BE2C (cell line): ENCODE data around the gene DPH3.

Experiments
- DNase-seq: peaks from one replicate; pipeline ENCODE4 v3.0.0-alpha.2; 2020
- H3K27me3 ChIP-seq: fragments of 250-450 bp; sonication (Bioruptor Pico); 2 replicates; pipeline ENCODE4 v1.5.1; 2020; ENCODE audit warnings: mild to moderate bottlenecking
- H3K36me3 ChIP-seq: fragments of 250-450 bp; sonication (Bioruptor Pico); 2 replicates; pipeline ENCODE4 v1.5.1; 2020; ENCODE audit warnings: mild to moderate bottlenecking
- H3K4me1 ChIP-seq: fragments of 250-450 bp; sonication (Bioruptor Pico); 2 replicates; pipeline ENCODE4 v1.5.1; 2020
- H3K4me3 ChIP-seq: 2 replicates; pipeline ENCODE4 v1.5.1; 2011; ENCODE audit warnings: low read depth, low read length
- H3K9me3 ChIP-seq: fragments of 250-450 bp; sonication (Bioruptor Pico); 2 replicates; pipeline ENCODE4 v1.5.1; 2020
- TF ChIP-seq, protein P1 (sequence below): IDR thresholded peaks from 2 replicates; pipeline ENCODE4 v1.5.1; 2012; ENCODE audit warnings: mild to moderate bottlenecking, low read depth, low read length

Gene DPH3

GRCh38 chr3:16255326-16255725 is 9.4 kb downstream of the DPH3 start:
- no peaks in the 10 kb centered on the region for H3K9me3 ChIP-seq
- H3K4me1 ChIP-seq, result no peaks in the 10 kb centered on the region
- no peak for DNase-seq
- H3K36me3 ChIP-seq, result no peaks in the 10 kb centered on the region
- TF ChIP-seq, protein P1, sequence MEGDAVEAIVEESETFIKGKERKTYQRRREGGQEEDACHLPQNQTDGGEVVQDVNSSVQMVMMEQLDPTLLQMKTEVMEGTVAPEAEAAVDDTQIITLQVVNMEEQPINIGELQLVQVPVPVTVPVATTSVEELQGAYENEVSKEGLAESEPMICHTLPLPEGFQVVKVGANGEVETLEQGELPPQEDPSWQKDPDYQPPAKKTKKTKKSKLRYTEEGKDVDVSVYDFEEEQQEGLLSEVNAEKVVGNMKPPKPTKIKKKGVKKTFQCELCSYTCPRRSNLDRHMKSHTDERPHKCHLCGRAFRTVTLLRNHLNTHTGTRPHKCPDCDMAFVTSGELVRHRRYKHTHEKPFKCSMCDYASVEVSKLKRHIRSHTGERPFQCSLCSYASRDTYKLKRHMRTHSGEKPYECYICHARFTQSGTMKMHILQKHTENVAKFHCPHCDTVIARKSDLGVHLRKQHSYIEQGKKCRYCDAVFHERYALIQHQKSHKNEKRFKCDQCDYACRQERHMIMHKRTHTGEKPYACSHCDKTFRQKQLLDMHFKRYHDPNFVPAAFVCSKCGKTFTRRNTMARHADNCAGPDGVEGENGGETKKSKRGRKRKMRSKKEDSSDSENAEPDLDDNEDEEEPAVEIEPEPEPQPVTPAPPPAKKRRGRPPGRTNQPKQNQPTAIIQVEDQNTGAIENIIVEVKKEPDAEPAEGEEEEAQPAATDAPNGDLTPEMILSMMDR, result no peak
- H3K27me3 ChIP-seq, result no peaks in the 10 kb centered on the region
- no peak overlapping the region for H3K4me3 ChIP-seq

DNA sequence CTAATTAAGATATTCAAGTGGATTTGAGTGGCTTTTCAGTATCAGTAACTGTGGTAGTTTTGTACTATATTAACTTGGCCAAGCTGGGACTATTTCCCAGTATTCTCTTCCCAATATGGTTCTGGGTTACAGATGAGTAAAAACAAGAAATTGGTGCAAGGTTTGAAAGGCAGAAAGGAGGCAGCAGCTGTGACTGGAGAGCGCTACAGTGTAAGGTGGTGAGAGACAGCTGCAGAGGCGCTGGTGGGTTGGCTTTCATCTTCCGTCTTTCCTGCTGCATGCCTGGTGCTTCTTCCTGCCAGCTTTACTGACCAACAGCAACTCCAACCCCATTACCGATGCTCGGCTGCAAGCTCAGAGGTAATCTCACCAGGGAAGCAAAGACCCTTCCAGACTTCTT is 9.8 kb downstream of the DPH3 start:
- Histone ChIP-seq H3K36me3 (no peaks in the 10 kb centered on the region), H3K9me3 (no peaks in the 10 kb centered on the region), H3K27me3 (no peaks in the 10 kb centered on the region), H3K4me1 (no peaks in the 10 kb centered on the region), H3K4me3 (no peak overlapping the region)
- no peak for DNase-seq
- TF ChIP-seq, protein P1, result no peak

- Histone ChIP-seq H3K9me3 (no peaks in the 10 kb centered on the region), H3K27me3 (no peaks in the 10 kb centered on the region), H3K4me1 (no peaks in the 10 kb centered on the region), H3K36me3 (no peaks in the 10 kb centered on the region), H3K4me3 (no peak overlapping the region)
- TF ChIP-seq, protein P1, result no peak
- no peak for DNase-seq
Measured at GRCh38 chr3:16253601-16254000, 11.1 kb downstream of the DPH3 start.

GRCh38 chr3:16252988-16253387 is 11.8 kb downstream of the DPH3 start:
- no peak for DNase-seq
- H3K4me1 ChIP-seq, result no peaks in the 10 kb centered on the region
- H3K9me3 ChIP-seq, result no peaks in the 10 kb centered on the region
- no peak overlapping the region for H3K4me3 ChIP-seq
- no peaks in the 10 kb centered on the region for H3K27me3 ChIP-seq
- no peaks in the 10 kb centered on the region for H3K36me3 ChIP-seq
- TF ChIP-seq, protein P1, result no peak

- TF ChIP-seq, protein P1, result no peak
- Histone ChIP-seq H3K4me3 (no peak overlapping the region), H3K27me3 (no peaks in the 10 kb centered on the region), H3K4me1 (no peaks in the 10 kb centered on the region), H3K36me3 (no peaks in the 10 kb centered on the region), H3K9me3 (no peaks in the 10 kb centered on the region)
- no peak for DNase-seq
Measured at GRCh38 chr3:16252243-16252978, 12.3 kb downstream of the DPH3 start.

DNA sequence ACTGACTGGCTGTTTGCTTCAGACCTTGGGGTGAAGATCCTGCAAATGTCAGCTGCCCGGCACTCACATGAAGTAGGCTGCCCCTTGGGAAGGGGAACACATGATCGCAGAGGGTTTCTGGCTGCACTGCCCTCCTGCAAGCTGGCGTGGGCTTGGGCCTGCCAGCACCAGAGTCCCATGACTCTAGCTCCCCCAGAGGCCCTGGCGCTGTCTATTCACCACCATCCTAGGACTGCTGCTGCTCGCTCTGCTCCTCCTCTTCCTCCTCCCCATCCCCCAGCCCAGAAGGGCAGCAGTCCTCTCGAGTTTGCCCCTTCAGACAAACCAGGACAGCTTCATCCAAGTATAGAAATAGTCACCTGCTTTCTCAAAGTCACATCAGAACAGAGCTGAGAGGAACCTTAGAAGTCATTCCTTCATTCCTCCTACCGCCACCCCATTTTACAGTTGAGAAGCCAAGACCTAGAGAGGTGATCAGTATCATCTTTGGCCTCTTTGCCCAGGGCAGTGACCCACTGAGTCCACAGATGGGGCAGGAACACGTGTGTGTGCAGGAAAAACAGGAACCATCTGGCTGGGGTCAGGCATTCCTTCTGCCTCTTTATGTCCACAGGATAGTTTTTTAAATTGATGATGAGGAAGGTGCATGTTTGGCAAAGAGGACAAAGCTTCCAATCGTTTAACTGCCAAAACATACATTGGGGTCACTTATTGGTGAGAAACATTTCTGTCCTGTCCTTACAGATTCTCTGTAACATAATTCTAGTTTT is 13.2 kb downstream of the DPH3 start:
- Histone ChIP-seq H3K27me3 (no peaks in the 10 kb centered on the region), H3K36me3 (no peaks in the 10 kb centered on the region), H3K4me1 (no peaks in the 10 kb centered on the region), H3K9me3 (no peaks in the 10 kb centered on the region), H3K4me3 (no peak overlapping the region)
- TF ChIP-seq, protein P1, result no peak
- DNase-seq, result no peak
